ENCODE data around the gene CHTF18. TPM values are rescaled to one million over a fixed set of nuclear protein-coding genes. Genes with fewer than 3 reads are reported as not detected.

Gene CHTF18
- total RNA-seq, 1 donor from 2014 or later, result 14.8 TPM

DNA sequence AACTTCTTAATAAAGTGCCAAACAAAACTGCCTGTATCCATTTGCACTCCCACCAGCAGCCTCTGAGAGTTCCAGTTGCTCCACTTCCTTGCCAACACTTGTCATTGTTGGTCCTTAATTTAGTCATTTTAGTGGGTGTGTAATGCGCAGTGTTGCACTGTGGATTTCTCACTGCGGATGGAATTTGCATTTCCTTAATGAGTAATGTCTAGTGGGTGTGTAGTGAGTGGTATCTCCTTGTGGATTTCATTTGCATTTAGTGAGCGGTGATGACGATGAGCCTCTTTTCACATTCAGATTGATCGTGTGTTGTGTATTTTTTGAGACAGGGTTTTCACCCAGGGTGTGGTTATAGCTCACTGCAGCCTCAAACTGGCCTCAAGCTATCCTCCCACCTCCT is 32.0 kb upstream of the CHTF18 start:
- peaks cover 15% of the 10 kb centered on the region for H3K27me3 Mint-ChIP-seq (ENCODE audit: low read depth, unreplicated experiment)
- Histone ChIP-seq H3K4me1 (ENCODE audit: insufficient read depth, low read length) (peaks cover 12% of the 10 kb centered on the region), H3K27ac (ENCODE audit: low read depth, low read length) (no peak overlapping the region), H3K9me3 (ENCODE audit: insufficient read depth, low read depth, low read length) (no peaks in the 10 kb centered on the region), H3K4me2 (ENCODE audit: low read length) (no peak overlapping the region), H3K79me2 (ENCODE audit: insufficient read depth, low read length) (no peaks in the 10 kb centered on the region), H3K27me3 (ENCODE audit: insufficient read depth, low read length) (peaks cover 2% of the 10 kb centered on the region), H3K36me3 (ENCODE audit: insufficient read depth, low read length) (no peaks in the 10 kb centered on the region), H3K9ac (ENCODE audit: low read length) (no peak overlapping the region), H4K20me1 (ENCODE audit: insufficient read depth, low read length) (no peaks in the 10 kb centered on the region), H2AFZ (ENCODE audit: low read depth, low read length) (no peak overlapping the region), H3K4me3 (ENCODE audit: insufficient read depth, low read depth, low read length) (no peak overlapping the region)
- H3K9me3 Mint-ChIP-seq (ENCODE audit: unreplicated experiment), result peaks cover 5% of the 10 kb centered on the region
- no peak for DNase-seq (ENCODE audit: low read depth)
- TF ChIP-seq CTCF (IDR thresholded peaks at IDR 0.05; ENCODE audit: insufficient read depth, low read depth, low read length) (no peak), EZH2 (IDR thresholded peaks at IDR 0.05; ENCODE audit: insufficient read depth, low read length) (no peak)
- H3K27ac Mint-ChIP-seq (ENCODE audit: unreplicated experiment), result no peak overlapping the region
- peaks cover 3% of the 10 kb centered on the region for H3K36me3 Mint-ChIP-seq (ENCODE audit: low read depth, unreplicated experiment)
- FAIRE-seq, result no peak
- H3K4me1 Mint-ChIP-seq (ENCODE audit: low read depth, unreplicated experiment), result peaks cover 2% of the 10 kb centered on the region
- no peak overlapping the region for H3K4me3 Mint-ChIP-seq (ENCODE audit: unreplicated experiment)

DNA sequence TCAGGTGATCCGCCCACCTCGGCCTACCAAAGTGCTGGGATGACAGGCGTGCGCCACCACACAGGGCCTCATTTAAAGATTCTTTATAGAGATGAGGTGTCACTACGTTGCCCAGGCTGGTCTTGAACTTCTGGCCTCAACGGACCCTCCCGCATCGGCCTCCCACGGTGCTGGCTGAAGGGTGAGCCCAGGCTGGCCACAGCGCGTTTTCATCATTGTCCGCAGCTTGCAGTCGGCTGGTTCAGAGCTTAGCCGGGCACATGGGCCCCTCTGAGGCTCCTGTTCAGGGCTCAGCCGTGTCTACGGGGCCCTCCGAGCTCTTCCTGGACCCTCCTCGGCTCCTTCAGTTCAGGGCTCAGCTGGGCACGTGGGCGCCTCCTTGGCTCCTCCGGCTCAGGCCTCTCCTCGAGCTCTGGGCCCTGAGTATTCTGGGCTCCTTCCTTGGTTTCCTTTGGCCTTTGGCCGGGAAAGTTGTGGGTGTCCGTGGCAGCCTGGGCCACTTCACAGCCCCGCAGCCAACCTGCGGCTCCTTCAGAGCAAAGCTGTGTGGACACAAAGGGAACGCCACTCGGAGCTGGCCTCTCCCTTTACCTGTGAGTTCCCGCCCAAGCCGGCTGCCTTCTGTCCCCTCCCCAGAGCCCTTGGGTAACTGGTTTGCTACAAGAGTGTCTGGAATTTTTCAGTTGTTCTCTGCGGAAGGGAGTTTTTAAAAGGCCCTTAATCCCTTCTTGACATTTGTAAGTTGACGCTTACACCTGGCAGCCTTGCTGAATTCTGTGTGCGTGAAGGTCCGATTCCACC is 29.1 kb upstream of the CHTF18 start:
- no peak overlapping the region for H3K27ac Mint-ChIP-seq (ENCODE audit: unreplicated experiment)
- peaks cover 7% of the 10 kb centered on the region for H3K4me1 ChIP-seq (ENCODE audit: insufficient read depth, low read length)
- no peak overlapping the region for H3K4me3 ChIP-seq (ENCODE audit: insufficient read depth, low read depth, low read length)
- no peaks in the 10 kb centered on the region for H3K4me1 Mint-ChIP-seq (ENCODE audit: low read depth, unreplicated experiment)
- peaks cover 3% of the 10 kb centered on the region for H3K36me3 Mint-ChIP-seq (ENCODE audit: low read depth, unreplicated experiment)
- H3K36me3 ChIP-seq (ENCODE audit: insufficient read depth, low read length), result no peaks in the 10 kb centered on the region
- FAIRE-seq (no peak), DNase-seq (ENCODE audit: low read depth) (no peak)
- no peaks in the 10 kb centered on the region for H3K27me3 ChIP-seq (ENCODE audit: insufficient read depth, low read length)
- peaks cover 8% of the 10 kb centered on the region for H3K27me3 Mint-ChIP-seq (ENCODE audit: low read depth, unreplicated experiment)
- H3K4me3 Mint-ChIP-seq (ENCODE audit: unreplicated experiment), result no peak overlapping the region
- H3K4me2 ChIP-seq (ENCODE audit: low read length), result no peak overlapping the region
- peaks cover 5% of the 10 kb centered on the region for H3K9me3 Mint-ChIP-seq (ENCODE audit: unreplicated experiment)
- H3K9ac ChIP-seq (ENCODE audit: low read length), result no peak overlapping the region
- H3K27ac ChIP-seq (ENCODE audit: low read depth, low read length), result no peak overlapping the region
- no peak overlapping the region for H2AFZ ChIP-seq (ENCODE audit: low read depth, low read length)
- no peak for TF ChIP-seq CTCF (IDR thresholded peaks at IDR 0.05; ENCODE audit: insufficient read depth, low read depth, low read length)
- no peak for TF ChIP-seq EZH2 (IDR thresholded peaks at IDR 0.05; ENCODE audit: insufficient read depth, low read length)
- no peaks in the 10 kb centered on the region for H4K20me1 ChIP-seq (ENCODE audit: insufficient read depth, low read length)
- H3K9me3 ChIP-seq (ENCODE audit: insufficient read depth, low read depth, low read length), result no peaks in the 10 kb centered on the region
- H3K79me2 ChIP-seq (ENCODE audit: insufficient read depth, low read length), result no peaks in the 10 kb centered on the region

DNA sequence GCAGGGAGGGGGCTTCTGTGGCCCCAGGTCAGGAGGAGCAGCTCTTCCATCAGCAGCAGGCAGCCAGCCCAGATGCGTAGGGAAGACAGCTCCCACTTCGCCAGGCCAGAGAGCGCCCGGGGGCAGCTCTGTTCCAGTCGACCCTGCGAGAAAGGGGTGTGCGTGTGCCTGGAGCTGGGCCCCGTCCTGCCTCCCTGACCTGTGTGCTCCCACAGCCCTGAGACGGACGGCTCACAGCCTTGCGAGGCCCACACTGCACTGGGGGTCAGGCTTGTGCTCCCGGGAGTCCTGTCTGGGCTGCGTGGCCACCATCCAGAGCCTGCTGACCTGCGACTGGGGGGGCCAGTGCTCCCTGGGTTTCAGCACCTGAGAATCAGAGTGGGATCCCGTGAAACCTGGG is 28.4 kb upstream of the CHTF18 start:
- H3K4me1 ChIP-seq (ENCODE audit: insufficient read depth, low read length), result peaks cover 7% of the 10 kb centered on the region
- H2AFZ ChIP-seq (ENCODE audit: low read depth, low read length), result no peak overlapping the region
- H3K4me3 Mint-ChIP-seq (ENCODE audit: unreplicated experiment), result no peak overlapping the region
- FAIRE-seq (no peak), DNase-seq (ENCODE audit: low read depth) (no peak)
- peaks cover 8% of the 10 kb centered on the region for H3K27me3 Mint-ChIP-seq (ENCODE audit: low read depth, unreplicated experiment)
- peak overlapping the region; percentile 39 for H3K4me2 ChIP-seq (ENCODE audit: low read length)
- peaks cover 3% of the 10 kb centered on the region for H3K36me3 Mint-ChIP-seq (ENCODE audit: low read depth, unreplicated experiment)
- H4K20me1 ChIP-seq (ENCODE audit: insufficient read depth, low read length), result no peaks in the 10 kb centered on the region
- H3K27ac Mint-ChIP-seq (ENCODE audit: unreplicated experiment), result no peak overlapping the region
- H3K79me2 ChIP-seq (ENCODE audit: insufficient read depth, low read length), result no peaks in the 10 kb centered on the region
- H3K4me3 ChIP-seq (ENCODE audit: insufficient read depth, low read depth, low read length), result no peak overlapping the region
- H3K9ac ChIP-seq (ENCODE audit: low read length), result no peak overlapping the region
- H3K27ac ChIP-seq (ENCODE audit: low read depth, low read length), result no peak overlapping the region
- H3K9me3 Mint-ChIP-seq (ENCODE audit: unreplicated experiment), result peaks cover 5% of the 10 kb centered on the region
- no peaks in the 10 kb centered on the region for H3K4me1 Mint-ChIP-seq (ENCODE audit: low read depth, unreplicated experiment)
- no peaks in the 10 kb centered on the region for H3K27me3 ChIP-seq (ENCODE audit: insufficient read depth, low read length)
- TF ChIP-seq CTCF (IDR thresholded peaks at IDR 0.05; ENCODE audit: insufficient read depth, low read depth, low read length) (no peak), EZH2 (IDR thresholded peaks at IDR 0.05; ENCODE audit: insufficient read depth, low read length) (no peak)
- H3K9me3 ChIP-seq (ENCODE audit: insufficient read depth, low read depth, low read length), result no peaks in the 10 kb centered on the region
- no peaks in the 10 kb centered on the region for H3K36me3 ChIP-seq (ENCODE audit: insufficient read depth, low read length)
